Fibroblast of lung (primary cell): ENCODE measurements around the gene STPG4. TPM values are rescaled to one million over a fixed set of nuclear protein-coding genes. Genes with fewer than 3 reads are reported as not detected.

Source experiments
- DNase-seq, 2 donors: peaks; one replicate each; pipeline versions ENCODE4 v3.0.0 to v3.0.0-alpha.2; 2010; ENCODE audit warnings: low read depth in 2 of 2
- H2AFZ ChIP-seq: 2 replicates; pipeline ENCODE4 v1.5.1; 2012; ENCODE audit warnings: low read length, control low read depth, inconsistent platforms
- H3K27ac ChIP-seq: 2 replicates; pipeline ENCODE4 v1.5.1; 2011; ENCODE audit warnings: low read length, control low read depth; ENCODE audit not compliant: insufficient read depth
- H3K27me3 ChIP-seq: 2 replicates; pipeline ENCODE4 v1.5.1; 2011; ENCODE audit warnings: mild to moderate bottlenecking, low read length; ENCODE audit not compliant: control insufficient read depth, insufficient read depth
- H3K36me3 ChIP-seq: 2 replicates; pipeline ENCODE4 v1.5.1; 2011; ENCODE audit warnings: low read length; ENCODE audit not compliant: control insufficient read depth, insufficient read depth
- H3K4me1 ChIP-seq: 2 replicates; pipeline ENCODE4 v1.5.1; 2011; ENCODE audit warnings: low read length; ENCODE audit not compliant: control insufficient read depth, insufficient read depth; ENCODE audit errors: extremely low read depth
- H3K4me2 ChIP-seq: 2 replicates; pipeline ENCODE4 v1.5.1; 2011; ENCODE audit warnings: low read length, control low read depth; ENCODE audit not compliant: insufficient read depth; ENCODE audit errors: extremely low read depth
- H3K4me3 ChIP-seq, 4 experiments: fragments of 200-600 bp in 1 of 4; sonication (generic) in 1 of 4; replicated peaks in 1 of 4; 2 replicates each; pipeline ENCODE4 v1.5.1; 2011 to 2016; ENCODE audit warnings: low read length in 4 of 4, low read depth in 3 of 4, mild to moderate bottlenecking in 3 of 4, control low read depth in 2 of 4, inconsistent platforms in 1 of 4, mixed read lengths in 1 of 4; ENCODE audit not compliant: insufficient read depth in 1 of 4; ENCODE audit errors: control extremely low read depth in 1 of 4
- H3K79me2 ChIP-seq: 2 replicates; pipeline ENCODE4 v1.5.1; 2012; ENCODE audit warnings: mild to moderate bottlenecking, low read length, inconsistent platforms; ENCODE audit not compliant: control insufficient read depth, insufficient read depth
- H3K9ac ChIP-seq: 2 replicates; pipeline ENCODE4 v1.5.1; 2011; ENCODE audit warnings: mild to moderate bottlenecking, low read length, control low read depth; ENCODE audit not compliant: insufficient read depth
- H3K9me3 ChIP-seq: 2 replicates; pipeline ENCODE4 v1.5.1; 2012; ENCODE audit warnings: low read depth, low read length; ENCODE audit not compliant: control insufficient read depth, insufficient read depth
- H4K20me1 ChIP-seq: 2 replicates; pipeline ENCODE4 v1.5.1; 2011; ENCODE audit warnings: low read length; ENCODE audit not compliant: control insufficient read depth, insufficient read depth; ENCODE audit errors: extremely low read depth
- EZH2 ChIP-seq: IDR thresholded peaks from 2 replicates; pipeline ENCODE4 v1.5.1; 2012; ENCODE audit warnings: low read length, control low read depth, mild to moderate bottlenecking; ENCODE audit errors: missing control alignments
- polyA plus RNA-seq, 2 donors: library from polyadenylated mRNA; depleted of rRNA in 1 of 2; stranded (reverse) in 1 of 2; unstranded in 1 of 2; fragments of >200 nt; gene quantifications; 2 replicates each; pipeline ENCODE4 v1.2.1, GENCODE V29; 2011 to 2012; ENCODE audit warnings: missing spikeins in 1 of 2
- total RNA-seq: library from RNA; depleted of rRNA; stranded (reverse); fragments of >200 nt; gene quantifications from 2 replicates; pipeline ENCODE4 v1.2.1, GENCODE V29; 2014
- TF ChIP-seq, protein P1 (sequence below), 2 donors: IDR thresholded peaks in 1 of 2; conservative IDR thresholded peaks in 1 of 2; 1 replicate in 1 of 2; 2 replicates in 1 of 2; pipeline ENCODE4 v1.5.1; 2011 to 2012; ENCODE audit warnings: low read length in 2 of 2, control low read depth in 1 of 2, inconsistent platforms in 1 of 2, low read depth in 1 of 2, mild to moderate bottlenecking in 1 of 2

STPG4 gene
- total and polyA plus RNA-seq, 2 donors (not counting 1 experiment from before 2014, with no cell fraction given): 0.33 TPM; not detected in 1

DNA sequence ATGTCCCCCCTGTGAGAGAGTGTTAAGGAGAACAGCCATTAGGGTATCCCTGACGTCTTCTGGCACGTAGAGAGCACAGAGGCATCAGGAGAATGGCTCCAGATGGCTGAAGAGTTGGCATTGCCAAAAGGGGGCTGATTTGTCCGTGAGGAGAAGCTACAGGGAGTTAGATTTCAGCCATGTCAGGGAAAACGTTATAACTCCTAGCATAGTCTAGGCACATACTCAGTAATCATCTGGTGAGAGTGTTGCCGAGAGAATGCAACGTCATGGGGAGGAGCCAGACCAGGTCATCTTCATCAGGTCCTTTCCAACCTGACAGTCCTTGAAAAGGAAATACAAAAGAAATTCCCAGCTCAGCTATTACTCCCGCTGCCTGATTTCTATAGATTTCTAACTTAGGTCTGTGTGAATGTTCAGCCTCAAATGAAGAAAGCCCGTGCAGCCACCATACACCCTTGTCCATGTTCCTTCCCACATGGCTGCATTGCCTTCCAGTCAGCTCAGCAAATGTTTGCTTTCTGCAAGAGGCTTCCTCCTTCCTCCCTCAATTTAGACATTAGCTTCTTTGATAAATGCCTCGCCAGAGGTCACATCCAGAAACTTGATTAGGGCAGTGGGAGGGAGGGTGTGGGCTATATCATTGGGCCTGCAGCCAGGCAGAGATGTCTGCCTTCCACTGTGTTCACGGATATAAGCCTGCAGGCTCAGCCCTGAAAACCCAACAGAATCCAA lies 93.0 kb downstream of the STPG4 start:
- H3K27ac ChIP-seq: peak overlapping the region; percentile 33
- no peaks in the 10 kb centered on the region for H4K20me1 ChIP-seq
- no peak overlapping the region for H3K4me3 ChIP-seq
- peaks cover 3% of the 10 kb centered on the region for H3K36me3 ChIP-seq
- no peak overlapping the region for H3K9ac ChIP-seq
- peaks cover 54% of the 10 kb centered on the region for H3K4me1 ChIP-seq
- no peak for TF ChIP-seq EZH2
- TF ChIP-seq, protein P1, sequence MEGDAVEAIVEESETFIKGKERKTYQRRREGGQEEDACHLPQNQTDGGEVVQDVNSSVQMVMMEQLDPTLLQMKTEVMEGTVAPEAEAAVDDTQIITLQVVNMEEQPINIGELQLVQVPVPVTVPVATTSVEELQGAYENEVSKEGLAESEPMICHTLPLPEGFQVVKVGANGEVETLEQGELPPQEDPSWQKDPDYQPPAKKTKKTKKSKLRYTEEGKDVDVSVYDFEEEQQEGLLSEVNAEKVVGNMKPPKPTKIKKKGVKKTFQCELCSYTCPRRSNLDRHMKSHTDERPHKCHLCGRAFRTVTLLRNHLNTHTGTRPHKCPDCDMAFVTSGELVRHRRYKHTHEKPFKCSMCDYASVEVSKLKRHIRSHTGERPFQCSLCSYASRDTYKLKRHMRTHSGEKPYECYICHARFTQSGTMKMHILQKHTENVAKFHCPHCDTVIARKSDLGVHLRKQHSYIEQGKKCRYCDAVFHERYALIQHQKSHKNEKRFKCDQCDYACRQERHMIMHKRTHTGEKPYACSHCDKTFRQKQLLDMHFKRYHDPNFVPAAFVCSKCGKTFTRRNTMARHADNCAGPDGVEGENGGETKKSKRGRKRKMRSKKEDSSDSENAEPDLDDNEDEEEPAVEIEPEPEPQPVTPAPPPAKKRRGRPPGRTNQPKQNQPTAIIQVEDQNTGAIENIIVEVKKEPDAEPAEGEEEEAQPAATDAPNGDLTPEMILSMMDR (conservative IDR thresholded peaks at IDR 0.05 in 1 of 2, IDR thresholded peaks at IDR 0.05 in 1 of 2; ENCODE audit: low read depth in 1 of 2, low read length in 2 of 2): no peak
- no peaks in the 10 kb centered on the region for H3K79me2 ChIP-seq
- DNase-seq: no peak
- no peaks in the 10 kb centered on the region for H3K27me3 ChIP-seq
- H3K4me2 ChIP-seq: no peak overlapping the region
- no peaks in the 10 kb centered on the region for H3K9me3 ChIP-seq
- no peak overlapping the region for H2AFZ ChIP-seq

DNA sequence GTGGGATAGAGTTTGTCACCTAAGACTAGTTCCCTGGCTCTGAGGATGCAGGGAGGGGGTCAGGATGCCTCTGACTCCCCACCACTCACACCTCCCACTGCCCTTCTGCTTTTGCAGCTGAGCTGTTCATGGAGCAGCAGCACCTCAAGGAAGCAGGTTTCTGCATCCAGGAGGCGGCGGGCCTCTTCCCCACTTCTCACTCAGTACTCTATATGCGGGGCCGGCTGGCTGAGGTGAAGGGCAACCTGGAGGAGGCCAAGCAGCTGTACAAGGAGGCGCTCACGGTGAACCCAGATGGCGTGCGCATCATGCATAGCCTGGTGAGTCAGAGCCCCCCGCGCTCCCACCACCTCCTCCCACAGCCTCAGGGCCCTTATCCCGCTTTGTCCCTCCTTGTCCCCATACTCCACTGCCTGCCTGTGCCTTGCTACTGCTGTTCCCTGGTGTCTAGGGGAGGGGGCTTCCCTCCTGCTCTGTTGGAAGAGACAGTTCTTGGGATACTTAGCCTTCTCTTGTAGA lies 94.4 kb downstream of the STPG4 start:
- Histone ChIP-seq H3K9ac (no peak overlapping the region), H3K36me3 (peaks cover 2% of the 10 kb centered on the region), H2AFZ (no peak overlapping the region), H3K4me3 (no peak overlapping the region), H3K9me3 (no peaks in the 10 kb centered on the region), H4K20me1 (no peaks in the 10 kb centered on the region), H3K27me3 (no peaks in the 10 kb centered on the region), H3K79me2 (no peaks in the 10 kb centered on the region), H3K4me2 (no peak overlapping the region), H3K27ac (no peak overlapping the region), H3K4me1 (peaks cover 61% of the 10 kb centered on the region)
- DNase-seq: no peak
- TF ChIP-seq, protein P1 (conservative IDR thresholded peaks at IDR 0.05 in 1 of 2, IDR thresholded peaks at IDR 0.05 in 1 of 2; ENCODE audit: low read depth in 1 of 2, low read length in 2 of 2): no peak
- no peak for TF ChIP-seq EZH2

DNA sequence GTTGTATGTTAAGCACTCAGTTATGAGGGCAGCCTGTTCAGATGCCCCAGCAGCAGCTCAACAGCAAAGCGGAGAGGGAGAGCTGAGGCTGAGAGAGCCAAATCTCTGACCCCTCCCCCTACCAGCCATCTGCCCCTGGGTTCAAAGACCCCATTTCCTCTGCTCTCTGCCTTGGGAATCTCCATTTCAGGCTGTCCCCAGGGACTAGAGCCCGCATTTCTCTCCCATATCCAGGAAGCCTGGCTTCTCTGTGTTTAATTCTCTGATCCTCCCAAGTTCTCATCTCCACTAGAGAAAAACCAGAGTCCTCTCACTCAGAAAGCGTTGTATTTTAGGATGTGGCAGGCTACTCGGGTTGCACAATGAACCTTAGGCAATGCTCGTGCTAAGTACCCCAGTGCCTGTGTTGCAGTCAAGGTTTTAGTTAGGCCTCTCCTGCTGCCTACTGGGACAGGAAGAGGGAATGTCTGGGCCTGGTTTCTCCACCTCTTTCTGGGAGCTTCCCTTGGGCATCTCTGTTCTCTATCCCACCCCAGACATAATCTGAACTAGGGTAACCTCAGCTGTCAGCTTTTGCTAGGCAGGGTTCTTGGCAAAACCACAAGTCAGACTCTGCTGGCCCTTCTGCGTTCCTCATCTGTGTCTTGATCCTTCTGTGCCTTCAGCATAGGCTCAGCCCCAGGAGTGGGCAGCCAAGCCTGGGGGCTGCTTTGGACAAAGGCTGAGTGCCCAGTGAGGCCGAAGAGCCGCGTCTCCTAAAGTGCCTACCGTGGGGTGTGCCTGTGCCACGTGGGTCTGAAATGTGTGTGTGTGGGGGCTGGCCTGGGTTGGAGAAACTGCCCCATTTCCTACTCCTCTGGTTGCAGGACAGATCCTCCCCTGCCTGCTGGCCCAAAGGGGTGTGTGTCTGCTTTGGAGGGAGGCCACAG lies 96.8 kb downstream of the STPG4 start:
- no peaks in the 10 kb centered on the region for H3K9me3 ChIP-seq
- no peak overlapping the region for H2AFZ ChIP-seq
- H3K27ac ChIP-seq: peak overlapping the region; percentile 86
- no peak overlapping the region for H3K4me3 ChIP-seq
- H3K4me2 ChIP-seq: no peak overlapping the region
- peaks cover 7% of the 10 kb centered on the region for H3K36me3 ChIP-seq
- no peak for TF ChIP-seq EZH2
- TF ChIP-seq, protein P1 (conservative IDR thresholded peaks at IDR 0.05 in 1 of 2, IDR thresholded peaks at IDR 0.05 in 1 of 2; ENCODE audit: low read depth in 1 of 2, low read length in 2 of 2): no peak
- no peaks in the 10 kb centered on the region for H3K27me3 ChIP-seq
- DNase-seq: peak in 1 of 2 donors; percentile 85
- no peaks in the 10 kb centered on the region for H4K20me1 ChIP-seq
- peaks cover 54% of the 10 kb centered on the region for H3K4me1 ChIP-seq
- H3K79me2 ChIP-seq: no peaks in the 10 kb centered on the region
- H3K9ac ChIP-seq: peak overlapping the region; percentile 60
